Endodermal cell (in vitro differentiated cells): ENCODE data around the gene RGS6. TPM values are rescaled to one million over a fixed set of nuclear protein-coding genes. Genes with fewer than 3 reads are reported as not detected.

Experiments used
- DNase-seq: peaks from one replicate; pipeline ENCODE4 v3.0.0-alpha.2; 2017
- H3K27ac ChIP-seq: 2 replicates; pipeline ENCODE4 v1.5.1; 2013; ENCODE audit warnings: mild to moderate bottlenecking, low read depth, low read length, moderate library complexity
- H3K27me3 ChIP-seq: 2 replicates; pipeline ENCODE4 v1.6.1; 2013; ENCODE audit warnings: mild to moderate bottlenecking, low read length, moderate library complexity; ENCODE audit not compliant: insufficient read depth, control insufficient read depth, poor library complexity, severe bottlenecking
- H3K36me3 ChIP-seq: 2 replicates; pipeline ENCODE4 v1.7.0; 2013; ENCODE audit warnings: mild to moderate bottlenecking, low read length, moderate library complexity; ENCODE audit not compliant: control insufficient read depth, insufficient read depth
- H3K4me1 ChIP-seq: one replicate; pipeline ENCODE4 v1.7.0; 2013; ENCODE audit warnings: low read length; ENCODE audit not compliant: control insufficient read depth, insufficient read depth
- H3K4me3 ChIP-seq: 2 replicates; pipeline ENCODE4 v1.5.1; 2013; ENCODE audit warnings: mild to moderate bottlenecking, low read length, moderate library complexity
- H3K9ac ChIP-seq: 2 replicates; pipeline ENCODE4 v1.6.1; 2013; ENCODE audit warnings: mild to moderate bottlenecking, low read length, moderate library complexity; ENCODE audit not compliant: poor library complexity, severe bottlenecking; ENCODE audit errors: extremely low read depth
- H3K9me3 ChIP-seq: 2 replicates; pipeline ENCODE4 v1.6.1; 2013; ENCODE audit warnings: mild to moderate bottlenecking, low read length, moderate library complexity; ENCODE audit not compliant: control insufficient read depth
- H3K27ac Mint-ChIP-seq: 2 replicates; pipeline ENCODE4 v1.8.0; 2020; ENCODE audit warnings: mixed read lengths
- H3K27me3 Mint-ChIP-seq: 2 replicates; pipeline ENCODE4 v1.8.0; 2021; ENCODE audit warnings: mild to moderate bottlenecking, mixed read lengths; ENCODE audit not compliant: insufficient read depth
- H3K36me3 Mint-ChIP-seq: 2 replicates; pipeline ENCODE4 v1.8.0; 2020; ENCODE audit warnings: low read depth, mixed read lengths
- H3K4me1 Mint-ChIP-seq: 2 replicates; pipeline ENCODE4 v1.8.0; 2020; ENCODE audit warnings: mixed read lengths
- H3K4me3 Mint-ChIP-seq: 2 replicates; pipeline ENCODE4 v1.8.0; 2020; ENCODE audit warnings: mild to moderate bottlenecking, moderate library complexity, mixed read lengths
- H3K9me3 Mint-ChIP-seq: 2 replicates; pipeline ENCODE4 v1.8.0; 2020; ENCODE audit warnings: mild to moderate bottlenecking, mixed read lengths
- CTCF ChIP-seq: fragments of 200-600 bp; sonication (generic); conservative IDR thresholded peaks from 2 replicates; pipeline ENCODE4 v1.5.0; 2021; ENCODE audit warnings: antibody characterized with exemption, mild to moderate bottlenecking
- WGBS, 2 experiments: methylation state at CpG; one replicate each; pipeline versions ENCODE4 v1.1.5 to v1.1.7; 2013; ENCODE audit warnings: missing lambda C conversion rate in 2 of 2, mixed read lengths in 1 of 2; ENCODE audit not compliant: insufficient coverage in 1 of 2, insufficient read length in 1 of 2; 5-methylcytosine and 5-hydroxymethylcytosine counted together
- total RNA-seq, 2 donors: library from RNA; stranded (reverse); fragmentation: NEBNext Ultra II Directional in 1 of 2; extraction: Animal tissue kit (Norgen Biotek cat#: 25700) in 1 of 2; gene quantifications; 2 replicates in 1 of 2; 3 replicates in 1 of 2; pipeline ENCODE4 v1.2.1, GENCODE V29; 2021

RGS6 gene
- total RNA-seq, 2 donors from 2014 or later = 10.1 to 16.3 TPM

- no peaks in the 10 kb centered on the region for H3K4me1 ChIP-seq
- no peak overlapping the region for H3K27ac Mint-ChIP-seq
- no peak for TF ChIP-seq CTCF
- H3K9me3 ChIP-seq = peaks cover 12% of the 10 kb centered on the region
- no peak overlapping the region for H3K4me3 ChIP-seq
- no peak overlapping the region for H3K27ac ChIP-seq
- no peaks in the 10 kb centered on the region for H3K9me3 Mint-ChIP-seq
- no peaks in the 10 kb centered on the region for H3K36me3 ChIP-seq
- no peaks in the 10 kb centered on the region for H3K4me1 Mint-ChIP-seq
- WGBS, 2 experiments = 94 to 98% methylated on average over 8 to 11 of the region's 11 CpGs
- H3K4me3 Mint-ChIP-seq = no peak overlapping the region
- H3K27me3 ChIP-seq = no peaks in the 10 kb centered on the region
- H3K27me3 Mint-ChIP-seq = peaks cover 4% of the 10 kb centered on the region
- peaks cover 9% of the 10 kb centered on the region for H3K36me3 Mint-ChIP-seq
- no peak for DNase-seq
- no peak overlapping the region for H3K9ac ChIP-seq
Observed at GRCh38 chr14:72525087-72525915, 593.1 kb downstream of the RGS6 start.

- no peak overlapping the region for H3K4me3 ChIP-seq
- no peak overlapping the region for H3K9ac ChIP-seq
- WGBS, 2 experiments = 89% methylated on average over 1 of the region's 1 CpG; no CpG with 5 or more reads in 1 of the 2 experiments
- H3K27ac ChIP-seq = no peak overlapping the region
- no peaks in the 10 kb centered on the region for H3K27me3 ChIP-seq
- H3K27me3 Mint-ChIP-seq = peaks cover 5% of the 10 kb centered on the region
- no peaks in the 10 kb centered on the region for H3K4me1 Mint-ChIP-seq
- no peaks in the 10 kb centered on the region for H3K36me3 ChIP-seq
- peaks cover 5% of the 10 kb centered on the region for H3K9me3 Mint-ChIP-seq
- H3K27ac Mint-ChIP-seq = no peak overlapping the region
- H3K4me3 Mint-ChIP-seq = no peak overlapping the region
- TF ChIP-seq CTCF = no peak
- H3K9me3 ChIP-seq = peaks cover 11% of the 10 kb centered on the region
- DNase-seq = no peak
- H3K36me3 Mint-ChIP-seq = peaks cover 5% of the 10 kb centered on the region
- no peaks in the 10 kb centered on the region for H3K4me1 ChIP-seq
Observed at GRCh38 chr14:72527591-72527990, 595.4 kb downstream of the RGS6 start.

GRCh38 chr14:72528059-72528862 is 596.0 kb downstream of the RGS6 start:
- H3K27ac Mint-ChIP-seq = no peak overlapping the region
- Histone ChIP-seq H3K4me3 (no peak overlapping the region), H3K36me3 (no peaks in the 10 kb centered on the region), H3K9me3 (peaks cover 14% of the 10 kb centered on the region), H3K9ac (no peak overlapping the region), H3K27ac (no peak overlapping the region), H3K27me3 (no peaks in the 10 kb centered on the region), H3K4me1 (no peaks in the 10 kb centered on the region)
- no peaks in the 10 kb centered on the region for H3K4me1 Mint-ChIP-seq
- no peak overlapping the region for H3K4me3 Mint-ChIP-seq
- no peak for DNase-seq
- peaks cover 5% of the 10 kb centered on the region for H3K27me3 Mint-ChIP-seq
- no peak for TF ChIP-seq CTCF
- H3K9me3 Mint-ChIP-seq = peaks cover 11% of the 10 kb centered on the region
- WGBS, 2 experiments = 87 to 90% methylated on average over 4 to 6 of the region's 6 CpGs
- peaks cover 9% of the 10 kb centered on the region for H3K36me3 Mint-ChIP-seq
